IMR-90 (cell line): ENCODE data around the gene SIK3. TPM values are rescaled to one million over a fixed set of nuclear protein-coding genes. Genes with fewer than 3 reads are reported as not detected.

Source experiments
- ATAC-seq: fragments of 200-7000 bp; cut with Tn5 transposase; 2 replicates; pipeline ENCODE4 v1.9.1; 2020; ENCODE audit warnings: low read depth, mild to moderate bottlenecking, moderate library complexity
- BruUV-seq: library from RNA; stranded (reverse); fragments of 400-500 nt; replicated peaks from 2 replicates; lab custom pipeline; 2021; lab: Mats Ljungman, UMichigan
- CTCF ChIA-PET: fragments of 300-600 bp; formaldehyde crosslinking; extraction: SDS; loops from one replicate; lab custom pipeline; 2021; ENCODE audit warnings: antibody characterized with exemption; lab: Yijun Ruan, JAX
- POLR2A ChIA-PET: fragments of 300-600 bp; sonication (Branson Sonifier 250); formaldehyde crosslinking; loops from one replicate; lab custom pipeline; 2022; ENCODE audit warnings: antibody characterized with exemption; ENCODE audit not compliant: unreplicated experiment; lab: Charles Lee
- DNase-seq: peaks from one replicate; pipeline ENCODE4 v3.0.0; 2013
- H2AFZ ChIP-seq: replicated peaks from 2 replicates; pipeline ENCODE3; 2013; ENCODE audit warnings: low read length, mild to moderate bottlenecking; ENCODE audit not compliant: poor library complexity
- H2AK5ac ChIP-seq: 2 replicates; pipeline ENCODE4 v1.6.1; 2013; ENCODE audit warnings: low read depth, low read length, inconsistent platforms
- H2AK9ac ChIP-seq: replicated peaks from 2 replicates; pipeline ENCODE3; 2013; ENCODE audit warnings: mild to moderate bottlenecking, low read depth, low read length, moderate library complexity; ENCODE audit not compliant: poor library complexity
- H2BK120ac ChIP-seq: 2 replicates; pipeline ENCODE4 v1.6.1; 2013; ENCODE audit warnings: low read depth, low read length, inconsistent platforms
- H2BK15ac ChIP-seq: 3 replicates; pipeline ENCODE4 v1.6.1; 2013; ENCODE audit warnings: low read depth, low read length, inconsistent platforms
- H2BK20ac ChIP-seq: 2 replicates; pipeline ENCODE4 v1.6.1; 2013; ENCODE audit warnings: low read depth, mild to moderate bottlenecking, inconsistent platforms, low read length, moderate library complexity
- H2BK5ac ChIP-seq: 2 replicates; pipeline ENCODE4 v1.6.1; 2013; ENCODE audit warnings: mild to moderate bottlenecking, low read depth, low read length, inconsistent platforms; ENCODE audit not compliant: poor library complexity, severe bottlenecking
- H3K14ac ChIP-seq: replicated peaks from 2 replicates; pipeline ENCODE4 v1.6.1; 2013; ENCODE audit warnings: low read depth, low read length, inconsistent platforms
- H3K18ac ChIP-seq: 2 replicates; pipeline ENCODE4 v1.6.1; 2013; ENCODE audit warnings: low read depth, low read length, control low read depth
- H3K23ac ChIP-seq: 2 replicates; pipeline ENCODE4 v1.6.1; 2013; ENCODE audit warnings: low read depth, low read length, inconsistent platforms
- H3K27ac ChIP-seq: 2 replicates; pipeline ENCODE4 v1.5.1; 2013; ENCODE audit warnings: mild to moderate bottlenecking, control low read depth, low read length; ENCODE audit not compliant: insufficient read depth
- H3K27me3 ChIP-seq: 2 replicates; pipeline ENCODE4 v1.6.1; 2013; ENCODE audit warnings: low read length; ENCODE audit not compliant: control insufficient read depth, insufficient read depth
- H3K36me3 ChIP-seq: 2 replicates; pipeline ENCODE4 v1.6.1; 2013; ENCODE audit warnings: low read length, mixed read lengths; ENCODE audit not compliant: control insufficient read depth, insufficient read depth
- H3K4ac ChIP-seq: 2 replicates; pipeline ENCODE4 v1.6.1; 2013; ENCODE audit warnings: low read depth, low read length, inconsistent platforms
- H3K4me1 ChIP-seq: 2 replicates; pipeline ENCODE4 v1.6.1; 2013; ENCODE audit warnings: low read length, mixed read lengths; ENCODE audit not compliant: control insufficient read depth, insufficient read depth
- H3K4me2 ChIP-seq: 2 replicates; pipeline ENCODE4 v1.6.1; 2013; ENCODE audit warnings: low read depth, mild to moderate bottlenecking, control low read depth, low read length, moderate library complexity
- H3K4me3 ChIP-seq: 2 replicates; pipeline ENCODE4 v1.5.1; 2013; ENCODE audit warnings: low read depth, mild to moderate bottlenecking, control low read depth, low read length, moderate library complexity; ENCODE audit not compliant: insufficient read depth
- H3K56ac ChIP-seq: 2 replicates; pipeline ENCODE4 v1.6.1; 2013; ENCODE audit warnings: low read length, inconsistent platforms; ENCODE audit not compliant: insufficient read depth; ENCODE audit errors: extremely low read depth
- H3K79me1 ChIP-seq, 2 experiments: 2 replicates each; pipeline ENCODE4 v1.6.1; 2013; ENCODE audit warnings: low read length in 2 of 2, inconsistent platforms in 1 of 2, low read depth in 1 of 2
- H3K9ac ChIP-seq: 2 replicates; pipeline ENCODE4 v1.6.1; 2013; ENCODE audit warnings: low read depth, low read length, control low read depth
- H3K9me1 ChIP-seq: 2 replicates; pipeline ENCODE4 v1.6.1; 2013; ENCODE audit warnings: low read length, inconsistent platforms; ENCODE audit not compliant: insufficient read depth
- H3K9me3 ChIP-seq: 2 replicates; pipeline ENCODE4 v1.6.1; 2013; ENCODE audit warnings: low read length; ENCODE audit not compliant: control insufficient read depth, insufficient read depth
- H4K20me1 ChIP-seq: 2 replicates; pipeline ENCODE4 v1.6.1; 2013; ENCODE audit warnings: low read length, inconsistent platforms; ENCODE audit not compliant: insufficient read depth
- H4K5ac ChIP-seq: 2 replicates; pipeline ENCODE4 v1.6.1; 2013; ENCODE audit warnings: mild to moderate bottlenecking, low read depth, low read length, control low read depth
- H4K8ac ChIP-seq, 2 experiments: 2 replicates each; pipeline ENCODE4 v1.6.1; 2013; ENCODE audit warnings: low read depth in 2 of 2, low read length in 2 of 2, control low read depth in 1 of 2, inconsistent platforms in 1 of 2
- H4K91ac ChIP-seq: 2 replicates; pipeline ENCODE4 v1.6.1; 2013; ENCODE audit warnings: low read depth, low read length, inconsistent platforms; ENCODE audit not compliant: insufficient read depth
- BHLHE40 ChIP-seq: fragments of 150-350 bp; IDR thresholded peaks from 2 replicates; pipeline ENCODE4 v1.6.1; 2016; ENCODE audit warnings: mild to moderate bottlenecking, low read depth, low read length
- CEBPB ChIP-seq: IDR thresholded peaks from 2 replicates; pipeline ENCODE4 v1.6.1; 2012; ENCODE audit warnings: low read depth, low read length, improper control_type of control experiment
- CHD1 ChIP-seq: IDR thresholded peaks from 2 replicates; pipeline ENCODE4 v1.6.1; 2012; ENCODE audit warnings: low read depth, low read length, improper control_type of control experiment
- FOS ChIP-seq: fragments of 150-350 bp; IDR thresholded peaks from 2 replicates; pipeline ENCODE4 v1.6.1; 2016; ENCODE audit warnings: low read depth, low read length
- MAFK ChIP-seq: IDR thresholded peaks from 2 replicates; pipeline ENCODE4 v1.6.1; 2012; ENCODE audit warnings: low read depth, low read length, improper control_type of control experiment
- MAZ ChIP-seq: IDR thresholded peaks from 2 replicates; pipeline ENCODE4 v1.6.1; 2012; ENCODE audit warnings: low read depth, mild to moderate bottlenecking, low read length, improper control_type of control experiment, moderate library complexity, borderline replicate concordance
- MXI1 ChIP-seq: IDR thresholded peaks from 2 replicates; pipeline ENCODE4 v1.6.1; 2012; ENCODE audit warnings: low read depth, mild to moderate bottlenecking, low read length, moderate library complexity, borderline replicate concordance
- NFE2L2 ChIP-seq: fragments of 150-350 bp; IDR thresholded peaks from 2 replicates; pipeline ENCODE4 v1.6.1; 2016; ENCODE audit warnings: low read depth, mild to moderate bottlenecking, low read length
- POLR2A ChIP-seq: IDR thresholded peaks from 2 replicates; pipeline ENCODE4 v1.6.1; 2012; ENCODE audit warnings: mild to moderate bottlenecking, low read depth, low read length
- RAD21 ChIP-seq: IDR thresholded peaks from 2 replicates; pipeline ENCODE4 v1.6.1; 2012; ENCODE audit warnings: low read length, improper control_type of control experiment
- RCOR1 ChIP-seq: IDR thresholded peaks from 2 replicates; pipeline ENCODE4 v1.6.1; 2012; ENCODE audit warnings: mild to moderate bottlenecking, low read length, improper control_type of control experiment; ENCODE audit not compliant: insufficient replicate concordance
- RFX5 ChIP-seq: IDR thresholded peaks from 2 replicates; pipeline ENCODE4 v1.8.0; 2012; ENCODE audit warnings: low read depth, mild to moderate bottlenecking, low read length, moderate library complexity
- SMC3 ChIP-seq: fragments of 150-350 bp; IDR thresholded peaks from 2 replicates; pipeline ENCODE4 v1.6.1; 2016; ENCODE audit warnings: low read depth, mild to moderate bottlenecking, antibody characterized with exemption, low read length, moderate library complexity
- WGBS, 2 experiments: methylation state at CpG; one replicate each; pipeline versions ENCODE4 v1.1.5 to v1.1.7; 2013; ENCODE audit warnings: missing lambda C conversion rate in 2 of 2; ENCODE audit not compliant: insufficient read length in 1 of 2; ENCODE audit errors: extremely low coverage in 2 of 2; 5-methylcytosine and 5-hydroxymethylcytosine counted together
- dilution Hi-C: fragments of 300-500 bp; cut with HindIII; formaldehyde crosslinking; loops from one replicate; pipeline ENCODE4 v1.14.3; 2018; ENCODE audit warnings: low sequenced_read_pairs; ENCODE audit not compliant: unreplicated experiment
- in situ Hi-C: fragments of 300-500 bp; cut with MboI; formaldehyde crosslinking; loops from 3 replicates; pipeline ENCODE4 v1.14.3; 2019; ENCODE audit warnings: low sequenced_read_pairs, inconsistent platforms, mixed read lengths
- intact Hi-C: fragments of 100-400 bp; cut with micrococcal nuclease; formaldehyde crosslinking; loops from 2 replicates; pipeline ENCODE4 v1.10.0; 2022
- polyA plus RNA-seq, 3 experiments: library from polyadenylated mRNA; depleted of rRNA; stranded (reverse); fragments of >200 nt; gene quantifications; 2 replicates each; pipeline ENCODE4 v1.2.3, GENCODE V29; 2012; ENCODE audit warnings: low replicate concordance in 1 of 3
- total RNA-seq: library from RNA; depleted of rRNA; stranded (reverse); fragments of >200 nt; gene quantifications from 2 replicates; pipeline ENCODE4 v1.2.3, GENCODE V29; 2012
- TF ChIP-seq, protein P1 (sequence below): fragments of 150-350 bp; IDR thresholded peaks from 2 replicates; pipeline ENCODE4 v1.6.1; 2016; ENCODE audit warnings: low read depth, mild to moderate bottlenecking, low read length, moderate library complexity, borderline replicate concordance
- TF ChIP-seq, protein P2 (sequence below): fragments of 150-350 bp; IDR thresholded peaks from 2 replicates; pipeline ENCODE4 v1.6.1; 2017; ENCODE audit warnings: mild to moderate bottlenecking, antibody characterized with exemption, low read length, low read depth

The SIK3 gene
- total and polyA plus RNA-seq, 2 of the 4 experiments (the other 2 are of a cell fraction), result 8.2 to 9.1 TPM

DNA sequence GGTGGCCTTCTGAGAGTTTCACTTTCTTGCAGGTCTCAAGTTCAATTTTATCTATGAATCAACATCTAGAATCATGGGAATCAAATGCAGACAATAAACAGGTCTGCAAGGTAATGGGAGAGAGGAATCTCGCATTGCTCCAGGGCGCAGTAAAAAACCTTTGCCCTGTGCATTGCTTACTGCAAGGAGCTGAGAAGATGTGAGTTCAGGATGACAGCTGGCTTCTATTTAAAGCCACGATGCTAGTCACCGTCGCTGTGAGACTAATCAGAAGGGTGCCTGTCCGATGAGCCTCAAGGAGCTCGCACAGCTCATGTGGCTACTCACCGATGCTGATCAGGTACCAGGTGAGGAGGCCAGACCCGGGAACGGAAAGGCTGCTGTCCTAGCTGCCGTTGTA, 230.6 kb downstream of the SIK3 start:
- H3K4ac ChIP-seq, result no peak overlapping the region
- H4K91ac ChIP-seq, result no peak overlapping the region
- H3K4me1 ChIP-seq, result peaks cover 5% of the 10 kb centered on the region; the same call in 1 of the 2 replicates
- H3K27me3 ChIP-seq, result no peaks in the 10 kb centered on the region
- H3K9me1 ChIP-seq, result peaks cover 19% of the 10 kb centered on the region
- no peak overlapping the region for H3K56ac ChIP-seq
- ATAC-seq (no peak), DNase-seq (no peak)
- H3K4me3 ChIP-seq, result no peak overlapping the region
- H2AK9ac ChIP-seq, result no peak overlapping the region
- H4K5ac ChIP-seq, result no peak overlapping the region
- H3K18ac ChIP-seq, result no peak overlapping the region
- dilution Hi-C loops (no loop called here), in situ Hi-C loops (no loop called here), intact Hi-C loops (no loop called here)
- H2BK15ac ChIP-seq, result no peak overlapping the region
- H2BK20ac ChIP-seq, result no peak overlapping the region
- H3K36me3 ChIP-seq, result peaks cover 29% of the 10 kb centered on the region
- H2AFZ ChIP-seq, result no peak overlapping the region
- H2BK120ac ChIP-seq, result no peak overlapping the region
- no peak overlapping the region for H3K9ac ChIP-seq
- H3K23ac ChIP-seq, result no peak overlapping the region
- H3K14ac ChIP-seq, result no peak overlapping the region
- H3K9me3 ChIP-seq, result no peaks in the 10 kb centered on the region
- ChIA-PET POLR2A (no interaction called here), CTCF (interaction anchor here (0.7 kb wide), 1 partner anchor 13 kb away, joined by 3 read pairs; no protein-coding TSS in a partner anchor)
- peaks cover 0 to 10% of the 10 kb centered on the region in 2 experiments; a peak in 3 of 4 replicates for H3K79me1 ChIP-seq
- H4K8ac ChIP-seq, result no peak overlapping the region
- H4K20me1 ChIP-seq, result no peaks in the 10 kb centered on the region
- no peak overlapping the region for H3K27ac ChIP-seq
- H3K4me2 ChIP-seq, result no peak overlapping the region
- TF ChIP-seq SMC3 (no peak), CHD1 (no peak), CEBPB (no peak), RFX5 (no peak), MAFK (no peak), POLR2A (no peak), BHLHE40 (no peak), MXI1 (no peak), MAZ (no peak), RCOR1 (no peak), RAD21 (no peak), FOS (no peak), NFE2L2 (no peak)
- TF ChIP-seq, protein P1, sequence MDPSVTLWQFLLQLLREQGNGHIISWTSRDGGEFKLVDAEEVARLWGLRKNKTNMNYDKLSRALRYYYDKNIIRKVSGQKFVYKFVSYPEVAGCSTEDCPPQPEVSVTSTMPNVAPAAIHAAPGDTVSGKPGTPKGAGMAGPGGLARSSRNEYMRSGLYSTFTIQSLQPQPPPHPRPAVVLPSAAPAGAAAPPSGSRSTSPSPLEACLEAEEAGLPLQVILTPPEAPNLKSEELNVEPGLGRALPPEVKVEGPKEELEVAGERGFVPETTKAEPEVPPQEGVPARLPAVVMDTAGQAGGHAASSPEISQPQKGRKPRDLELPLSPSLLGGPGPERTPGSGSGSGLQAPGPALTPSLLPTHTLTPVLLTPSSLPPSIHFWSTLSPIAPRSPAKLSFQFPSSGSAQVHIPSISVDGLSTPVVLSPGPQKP, result no peak
- TF ChIP-seq, protein P2, sequence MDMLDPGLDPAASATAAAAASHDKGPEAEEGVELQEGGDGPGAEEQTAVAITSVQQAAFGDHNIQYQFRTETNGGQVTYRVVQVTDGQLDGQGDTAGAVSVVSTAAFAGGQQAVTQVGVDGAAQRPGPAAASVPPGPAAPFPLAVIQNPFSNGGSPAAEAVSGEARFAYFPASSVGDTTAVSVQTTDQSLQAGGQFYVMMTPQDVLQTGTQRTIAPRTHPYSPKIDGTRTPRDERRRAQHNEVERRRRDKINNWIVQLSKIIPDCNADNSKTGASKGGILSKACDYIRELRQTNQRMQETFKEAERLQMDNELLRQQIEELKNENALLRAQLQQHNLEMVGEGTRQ, result no peak
- WGBS, 2 experiments, result 96% methylated on average over 8 of the region's 11 CpGs; no CpG with 5 or more reads in 1 of the 2 experiments
- BruUV-seq, result no TSS peak
- no peak overlapping the region for H2BK5ac ChIP-seq
- H2AK5ac ChIP-seq, result no peak overlapping the region
